GM23248 (cell line): ENCODE results near the gene LRRN4CL. TPM values are rescaled to one million over a fixed set of nuclear protein-coding genes. Genes with fewer than 3 reads are reported as not detected.
"Not testable (repeated sequence)": the region's sequence is repeated elsewhere in the genome, so short reads cannot be mapped to it uniquely, and the experiment has no call there.

ENCODE experiments used
- DNase-seq: peaks from one replicate; pipeline ENCODE4 v3.0.0-alpha.2; 2015
- H2AFZ ChIP-seq: fragments of 200-600 bp; sonication (generic); 2 replicates; pipeline ENCODE4 v1.6.1; 2016; ENCODE audit warnings: antibody characterized with exemption
- H3F3A ChIP-seq: fragments of 200-600 bp; sonication (generic); 2 replicates; pipeline ENCODE4 v1.6.1; 2016; ENCODE audit warnings: mild to moderate bottlenecking, antibody characterized with exemption, mixed run types; ENCODE audit not compliant: insufficient read depth
- H3K27ac ChIP-seq: fragments of 200-600 bp; sonication (generic); 2 replicates; pipeline ENCODE4 v1.5.1; 2016; ENCODE audit warnings: mild to moderate bottlenecking
- H3K27me3 ChIP-seq: fragments of 200-600 bp; sonication (generic); replicated peaks from 2 replicates; pipeline ENCODE4 v1.6.1; 2016; ENCODE audit warnings: mild to moderate bottlenecking; ENCODE audit not compliant: insufficient read depth
- H3K36me3 ChIP-seq: fragments of 200-600 bp; sonication (generic); 2 replicates; pipeline ENCODE4 v1.6.1; 2016; ENCODE audit warnings: low read depth, mild to moderate bottlenecking
- H3K4me1 ChIP-seq: fragments of 200-600 bp; sonication (generic); 2 replicates; pipeline ENCODE4 v1.6.1; 2016; ENCODE audit warnings: mild to moderate bottlenecking; ENCODE audit not compliant: insufficient read depth
- H3K4me2 ChIP-seq: fragments of 200-600 bp; sonication (generic); one replicate; pipeline ENCODE4 v1.6.1; 2016; ENCODE audit warnings: mild to moderate bottlenecking; ENCODE audit not compliant: unreplicated experiment
- H3K4me3 ChIP-seq: fragments of 200-600 bp; sonication (generic); 2 replicates; pipeline ENCODE4 v1.5.1; 2016; ENCODE audit warnings: mild to moderate bottlenecking
- H3K79me2 ChIP-seq: fragments of 200-600 bp; sonication (generic); 2 replicates; pipeline ENCODE4 v1.6.1; 2016; ENCODE audit warnings: mild to moderate bottlenecking; ENCODE audit not compliant: insufficient read depth
- H3K9ac ChIP-seq: fragments of 200-600 bp; sonication (generic); 2 replicates; pipeline ENCODE4 v1.6.1; 2016; ENCODE audit warnings: mild to moderate bottlenecking
- H3K9me2 ChIP-seq: fragments of 200-600 bp; sonication (generic); 2 replicates; pipeline ENCODE4 v1.6.1; 2016; ENCODE audit warnings: mixed run types, mild to moderate bottlenecking, moderate library complexity; ENCODE audit not compliant: insufficient read depth
- H3K9me3 ChIP-seq: fragments of 200-600 bp; sonication (generic); one replicate; pipeline ENCODE4 v1.6.1; 2017; ENCODE audit warnings: low read depth
- H4K20me1 ChIP-seq: fragments of 200-600 bp; sonication (generic); 2 replicates; pipeline ENCODE4 v1.6.0; 2016; ENCODE audit not compliant: insufficient read depth
- EZH2 ChIP-seq: fragments of 200-600 bp; sonication (generic); IDR thresholded peaks from 2 replicates; pipeline ENCODE4 v1.6.1; 2018; ENCODE audit warnings: antibody characterized with exemption, mild to moderate bottlenecking; ENCODE audit not compliant: insufficient read depth, poor library complexity, severe bottlenecking
- EZH2phosphoT487 ChIP-seq: fragments of 200-600 bp; sonication (generic); IDR thresholded peaks from 2 replicates; pipeline ENCODE4 v1.6.1; 2018; ENCODE audit warnings: antibody characterized with exemption, moderate library complexity, mild to moderate bottlenecking, low read depth; ENCODE audit not compliant: insufficient read depth
- WGBS, 2 experiments: methylation state at CpG; one replicate each; pipeline ENCODE4 v1.1.6; 2015 to 2017; ENCODE audit warnings: low lambda C conversion rate in 2 of 2, low coverage in 1 of 2; ENCODE audit errors: missing lambda C conversion rate in 2 of 2; 5-methylcytosine and 5-hydroxymethylcytosine counted together
- in situ Hi-C: fragments of 300-500 bp; cut with MboI; formaldehyde crosslinking; loops from 2 replicates; pipeline ENCODE4 v1.15.0; 2020
- polyA plus RNA-seq: library from polyadenylated mRNA; unstranded; fragments of >200 nt; fragmentation: Nextera tagmentation; extraction: Ambion mirVana; gene quantifications from 2 replicates; pipeline ENCODE4 v1.2.1, GENCODE V29; 2016
- total RNA-seq: library from RNA; depleted of rRNA; stranded (reverse); fragments of >200 nt; shearing (Covaris generic); gene quantifications from 2 replicates; pipeline ENCODE4 v1.2.3, GENCODE V29; 2014; rRNA removed

The LRRN4CL gene
- 6.9 and 12.3 TPM in 2 replicates for total RNA-seq
- 2.1 and 2.3 TPM in 2 replicates for polyA plus RNA-seq

DNA sequence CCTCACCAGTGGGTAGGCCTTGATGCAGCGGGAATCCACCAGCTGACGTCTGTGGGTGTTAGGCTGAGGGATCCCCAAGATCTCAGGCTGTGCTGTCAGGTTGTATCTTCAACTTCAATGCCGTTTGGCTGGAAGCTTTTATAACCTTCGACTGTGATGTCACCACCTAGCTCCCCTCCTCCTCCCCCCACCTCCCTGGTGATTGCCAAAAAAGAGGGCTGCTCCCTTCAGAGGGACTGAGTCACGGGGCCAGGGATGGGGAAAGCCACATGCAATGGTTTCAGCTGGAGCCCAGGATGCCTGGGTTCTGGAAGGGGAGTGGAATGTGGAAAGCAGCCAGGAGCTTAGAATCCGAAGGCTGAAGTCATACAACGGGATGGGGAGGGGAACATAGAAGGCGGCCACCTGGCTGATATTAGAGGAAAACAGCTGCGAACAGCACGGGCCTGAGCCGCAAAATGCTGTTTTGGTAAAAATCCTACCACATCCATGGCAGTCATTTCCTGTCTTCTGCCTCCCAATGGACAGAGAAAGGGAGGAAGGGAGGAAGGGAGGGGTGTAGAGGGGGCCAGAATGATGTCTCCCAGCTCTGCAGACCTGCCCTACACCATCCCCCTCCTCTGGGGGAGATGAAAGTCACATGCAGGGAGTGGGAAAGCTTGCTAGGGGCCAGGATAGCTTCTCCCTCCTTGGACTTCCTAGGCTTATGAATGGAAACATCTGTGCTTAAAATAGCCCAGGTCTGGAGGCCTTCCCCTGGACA is at the start of gene LRRN4CL:
TSS of gene LRRN4CL (minus strand) at position 110 of the 763 bp plus-strand sequence. CDS start 1,022 bp downstream, outside the sequence.
- Histone ChIP-seq H3K79me2 (no peaks in the 10 kb centered on the region), H3K4me2 (peak within 1 kb of the TSS; percentile 65), H3K27ac (peak within 1 kb of the TSS; percentile 68), H3K9me2 (no peaks in the 10 kb centered on the region), H3K36me3 (peaks cover 8% of the 10 kb centered on the region; the same call in 1 of the 2 replicates), H3F3A (peaks cover 23% of the 10 kb centered on the region; the same call in 1 of the 2 replicates), H3K9me3 (no peaks in the 10 kb centered on the region), H3K4me1 (peaks cover 26% of the 10 kb centered on the region), H3K9ac (peak within 1 kb of the TSS; percentile 65), H4K20me1 (no peaks in the 10 kb centered on the region), H3K27me3 (no peaks in the 10 kb centered on the region), H2AFZ (peak within 1 kb of the TSS; percentile 60), H3K4me3 (peak within 1 kb of the TSS; percentile 57)
- 1 to 3% methylated on average over 11 of the region's 11 CpGs for WGBS, 2 experiments
- no peak for TF ChIP-seq EZH2
- no peak for TF ChIP-seq EZH2phosphoT487
- in situ Hi-C loops: loop anchor here (25.0 kb wide), 1 partner anchor 302 kb away; no protein-coding TSS in a partner anchor
- DNase-seq: peak; percentile 94

DNA sequence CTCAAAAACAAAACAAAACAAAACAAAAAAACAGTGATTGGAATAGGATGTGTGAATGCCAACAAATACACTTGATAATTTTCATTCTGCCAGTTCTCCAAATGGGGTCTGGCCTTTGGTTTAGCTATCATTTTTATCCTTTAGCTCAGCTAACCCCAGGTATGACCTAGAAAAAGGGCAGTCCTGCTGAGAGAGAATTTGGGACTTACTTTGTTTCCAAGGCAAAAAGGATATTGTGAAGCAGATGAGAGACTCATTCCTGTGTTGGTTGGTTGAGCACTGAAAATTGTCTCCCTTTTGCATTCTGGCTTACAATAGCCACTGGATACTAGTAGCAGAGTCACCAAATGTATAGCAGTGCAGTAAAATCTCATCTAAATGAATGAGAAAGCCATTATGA is 47.9 kb upstream of the LRRN4CL start:
- Histone ChIP-seq H3K9ac (no peak overlapping the region), H3K79me2 (peaks cover 55% of the 10 kb centered on the region)
- in situ Hi-C loops: no loop called here

DNA sequence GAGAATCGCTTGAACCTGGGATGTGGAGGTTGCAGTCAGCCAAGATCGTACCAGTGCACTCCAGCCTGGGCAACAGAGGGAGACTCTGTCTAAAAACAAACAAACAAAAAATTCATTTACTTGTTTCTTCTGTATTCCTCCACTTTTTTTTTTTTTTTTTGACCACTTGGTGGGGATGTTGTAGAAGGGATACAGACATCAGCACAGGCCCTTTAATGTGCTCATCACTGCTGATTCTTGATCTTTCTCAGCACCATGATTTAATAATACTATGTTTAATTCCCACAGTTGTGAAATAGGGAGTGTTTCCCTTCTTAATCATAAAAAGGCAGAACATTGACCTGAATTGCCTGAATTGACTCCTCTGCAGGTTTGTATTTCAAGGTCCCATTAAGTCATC is 43.5 kb upstream of the LRRN4CL start:
- TF ChIP-seq EZH2 (no peak), EZH2phosphoT487 (no peak)
- peak; percentile 68 for DNase-seq
- H2AFZ ChIP-seq: no peak overlapping the region

More for the DNA sequence above, 47.9 kb upstream of the LRRN4CL start:
- Histone ChIP-seq H3K9me3 (no peaks in the 10 kb centered on the region), H3K4me1 (no peaks in the 10 kb centered on the region), H3K4me2 (no peak overlapping the region), H3K4me3 (no peak overlapping the region), H3K9me2 (no peaks in the 10 kb centered on the region), H3K27me3 (no peaks in the 10 kb centered on the region), H2AFZ (no peak overlapping the region), H4K20me1 (no peaks in the 10 kb centered on the region), H3K27ac (no peak overlapping the region), H3K36me3 (peaks cover 44% of the 10 kb centered on the region), H3F3A (peaks cover 13% of the 10 kb centered on the region; the same call in 1 of the 2 replicates)
- DNase-seq: no peak
- TF ChIP-seq EZH2: no peak

DNA sequence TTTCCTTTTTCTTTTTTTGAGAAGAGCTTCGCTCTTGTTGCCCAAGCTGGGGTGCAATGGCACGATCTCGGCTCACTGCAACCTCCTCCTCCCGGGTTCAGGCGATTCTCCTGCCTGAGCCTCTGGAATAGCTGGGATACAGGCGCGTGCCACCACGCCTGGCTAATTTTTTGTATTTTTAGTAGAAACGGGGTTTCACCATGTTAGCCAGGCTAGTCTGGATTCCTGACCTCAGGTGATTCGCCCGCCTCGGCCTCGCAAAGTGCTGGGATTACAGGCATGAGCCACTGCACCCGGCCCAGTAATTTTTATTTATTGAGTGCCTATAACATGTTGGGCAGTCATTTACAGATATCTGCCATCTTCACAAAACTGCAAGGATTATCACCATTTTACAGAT is 40.7 kb upstream of the LRRN4CL start:
- H3K9me3 ChIP-seq, H3K27me3 ChIP-seq, H4K20me1 ChIP-seq, DNase-seq, H3K9me2 ChIP-seq, in situ Hi-C loops: not testable (repeated sequence)
- 74 to 75% methylated on average over 14 of the region's 14 CpGs for WGBS, 2 experiments
- peak overlapping the region; percentile 95 for H3K27ac ChIP-seq
- H3K4me1 ChIP-seq: peaks cover 10% of the 10 kb centered on the region
- H3K4me3 ChIP-seq: peak overlapping the region; percentile 88
- peaks cover 27% of the 10 kb centered on the region for H3F3A ChIP-seq
- peak overlapping the region; percentile 92 for H3K4me2 ChIP-seq
- 0 out of 2 replicates have a peak overlapping the region, but pooled peaks have one; percentile 15 for H2AFZ ChIP-seq
- H3K79me2 ChIP-seq: peaks cover 83% of the 10 kb centered on the region
- peaks cover 21% of the 10 kb centered on the region for H3K36me3 ChIP-seq
- H3K9ac ChIP-seq: peak overlapping the region; percentile 92

More for the DNA sequence above, 43.5 kb upstream of the LRRN4CL start:
- H3K4me1 ChIP-seq: peaks cover 10% of the 10 kb centered on the region
- H3K27ac ChIP-seq: no peak overlapping the region
- no peaks in the 10 kb centered on the region for H3K9me3 ChIP-seq
- WGBS, 2 experiments: 94 to 100% methylated on average over 2 of the region's 2 CpGs
- no peak overlapping the region for H3K4me3 ChIP-seq
- H3F3A ChIP-seq: peaks cover 14% of the 10 kb centered on the region
- no peak overlapping the region; the same call in 1 of the 2 replicates for H3K9ac ChIP-seq
- peaks cover 27% of the 10 kb centered on the region for H3K36me3 ChIP-seq
- no peaks in the 10 kb centered on the region for H4K20me1 ChIP-seq
- in situ Hi-C loops: no loop called here
- no peaks in the 10 kb centered on the region for H3K27me3 ChIP-seq
- H3K4me2 ChIP-seq: no peak overlapping the region
- peaks cover 93% of the 10 kb centered on the region for H3K79me2 ChIP-seq
- no peaks in the 10 kb centered on the region for H3K9me2 ChIP-seq
